Measurements from ENCODE around the gene ATXN1.

The ATXN1 gene

GRCh38 chr6:16442031-16442430 is 319.2 kb downstream of the ATXN1 start:
- Histone ChIP-seq H3K9me3 (ENCODE audit: control insufficient read depth, insufficient read depth, low read depth, low read length) (no peaks in the 10 kb centered on the region), H3K4me3 (ENCODE audit: low read depth, low read length) (no peak overlapping the region), H3K27ac (ENCODE audit: extremely low read depth, low read depth, low read length) (no peak overlapping the region), H3K36me3 (ENCODE audit: control insufficient read depth in 2 of 2, insufficient read depth in 1 of 2, low read length in 2 of 2) (no peaks in the 10 kb centered on the region), H3K4me1 (ENCODE audit: control insufficient read depth, insufficient read depth, low read length) (peaks cover 6% of the 10 kb centered on the region)
- no peak for TF ChIP-seq GLI2 (tag by site-specific recombination; IDR thresholded peaks at IDR 0.05; ENCODE audit: borderline replicate concordance, low read depth)
- no peak for TF ChIP-seq ZNF585B (tag by site-specific recombination; IDR thresholded peaks at IDR 0.05)
- no peak for TF ChIP-seq OVOL3 (tag by site-specific recombination; IDR thresholded peaks at IDR 0.05)
- TF ChIP-seq, protein P1, sequence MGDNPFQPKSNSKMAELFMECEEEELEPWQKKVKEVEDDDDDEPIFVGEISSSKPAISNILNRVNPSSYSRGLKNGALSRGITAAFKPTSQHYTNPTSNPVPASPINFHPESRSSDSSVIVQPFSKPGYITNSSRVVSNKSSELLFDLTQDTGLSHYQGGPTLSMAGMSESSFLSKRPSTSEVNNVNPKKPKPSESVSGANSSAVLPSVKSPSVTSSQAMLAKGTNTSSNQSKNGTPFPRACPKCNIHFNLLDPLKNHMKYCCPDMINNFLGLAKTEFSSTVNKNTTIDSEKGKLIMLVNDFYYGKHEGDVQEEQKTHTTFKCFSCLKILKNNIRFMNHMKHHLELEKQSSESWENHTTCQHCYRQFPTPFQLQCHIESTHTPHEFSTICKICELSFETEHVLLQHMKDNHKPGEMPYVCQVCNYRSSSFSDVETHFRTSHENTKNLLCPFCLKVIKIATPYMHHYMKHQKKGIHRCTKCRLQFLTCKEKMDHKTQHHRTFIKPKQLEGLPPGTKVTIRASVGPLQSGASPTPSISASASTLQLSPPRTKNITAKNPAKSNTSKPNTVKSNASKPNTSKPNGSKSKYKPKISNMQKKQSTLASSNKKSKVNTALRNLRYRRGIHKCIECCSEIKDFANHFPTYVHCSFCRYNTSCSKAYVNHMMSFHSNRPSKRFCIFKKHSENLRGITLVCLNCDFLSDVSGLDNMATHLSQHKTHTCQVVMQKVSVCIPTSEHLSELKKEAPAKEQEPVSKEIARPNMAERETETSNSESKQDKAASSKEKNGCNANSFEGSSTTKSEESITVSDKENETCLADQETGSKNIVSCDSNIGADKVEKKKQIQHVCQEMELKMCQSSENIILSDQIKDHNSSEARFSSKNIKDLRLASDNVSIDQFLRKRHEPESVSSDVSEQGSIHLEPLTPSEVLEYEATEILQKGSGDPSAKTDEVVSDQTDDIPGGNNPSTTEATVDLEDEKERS (tag by site-specific recombination; IDR thresholded peaks at IDR 0.05): no peak
- TF ChIP-seq HOXD13 (CRISPR knock-in tag; IDR thresholded peaks at IDR 0.05; ENCODE audit: borderline replicate concordance): no peak
- no peak for TF ChIP-seq ZNF223 (tag by site-specific recombination; IDR thresholded peaks at IDR 0.05)
- TF ChIP-seq, protein P2, sequence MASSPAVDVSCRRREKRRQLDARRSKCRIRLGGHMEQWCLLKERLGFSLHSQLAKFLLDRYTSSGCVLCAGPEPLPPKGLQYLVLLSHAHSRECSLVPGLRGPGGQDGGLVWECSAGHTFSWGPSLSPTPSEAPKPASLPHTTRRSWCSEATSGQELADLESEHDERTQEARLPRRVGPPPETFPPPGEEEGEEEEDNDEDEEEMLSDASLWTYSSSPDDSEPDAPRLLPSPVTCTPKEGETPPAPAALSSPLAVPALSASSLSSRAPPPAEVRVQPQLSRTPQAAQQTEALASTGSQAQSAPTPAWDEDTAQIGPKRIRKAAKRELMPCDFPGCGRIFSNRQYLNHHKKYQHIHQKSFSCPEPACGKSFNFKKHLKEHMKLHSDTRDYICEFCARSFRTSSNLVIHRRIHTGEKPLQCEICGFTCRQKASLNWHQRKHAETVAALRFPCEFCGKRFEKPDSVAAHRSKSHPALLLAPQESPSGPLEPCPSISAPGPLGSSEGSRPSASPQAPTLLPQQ (tag by site-specific recombination; IDR thresholded peaks at IDR 0.05): no peak
- no peak for TF ChIP-seq ZNF211 (tag by site-specific recombination; IDR thresholded peaks at IDR 0.05; ENCODE audit: low read depth)
- no peak for TF ChIP-seq ZNF239 (tag by site-specific recombination; IDR thresholded peaks at IDR 0.05)
- TF ChIP-seq GLIS1 (tag by site-specific recombination; IDR thresholded peaks at IDR 0.05): no peak
- TF ChIP-seq ZNF23 (tag by site-specific recombination; IDR thresholded peaks at IDR 0.05; ENCODE audit: borderline replicate concordance): no peak
- TF ChIP-seq ZNF248 (tag by site-specific recombination; IDR thresholded peaks at IDR 0.05): no peak
- TF ChIP-seq, protein P3, sequence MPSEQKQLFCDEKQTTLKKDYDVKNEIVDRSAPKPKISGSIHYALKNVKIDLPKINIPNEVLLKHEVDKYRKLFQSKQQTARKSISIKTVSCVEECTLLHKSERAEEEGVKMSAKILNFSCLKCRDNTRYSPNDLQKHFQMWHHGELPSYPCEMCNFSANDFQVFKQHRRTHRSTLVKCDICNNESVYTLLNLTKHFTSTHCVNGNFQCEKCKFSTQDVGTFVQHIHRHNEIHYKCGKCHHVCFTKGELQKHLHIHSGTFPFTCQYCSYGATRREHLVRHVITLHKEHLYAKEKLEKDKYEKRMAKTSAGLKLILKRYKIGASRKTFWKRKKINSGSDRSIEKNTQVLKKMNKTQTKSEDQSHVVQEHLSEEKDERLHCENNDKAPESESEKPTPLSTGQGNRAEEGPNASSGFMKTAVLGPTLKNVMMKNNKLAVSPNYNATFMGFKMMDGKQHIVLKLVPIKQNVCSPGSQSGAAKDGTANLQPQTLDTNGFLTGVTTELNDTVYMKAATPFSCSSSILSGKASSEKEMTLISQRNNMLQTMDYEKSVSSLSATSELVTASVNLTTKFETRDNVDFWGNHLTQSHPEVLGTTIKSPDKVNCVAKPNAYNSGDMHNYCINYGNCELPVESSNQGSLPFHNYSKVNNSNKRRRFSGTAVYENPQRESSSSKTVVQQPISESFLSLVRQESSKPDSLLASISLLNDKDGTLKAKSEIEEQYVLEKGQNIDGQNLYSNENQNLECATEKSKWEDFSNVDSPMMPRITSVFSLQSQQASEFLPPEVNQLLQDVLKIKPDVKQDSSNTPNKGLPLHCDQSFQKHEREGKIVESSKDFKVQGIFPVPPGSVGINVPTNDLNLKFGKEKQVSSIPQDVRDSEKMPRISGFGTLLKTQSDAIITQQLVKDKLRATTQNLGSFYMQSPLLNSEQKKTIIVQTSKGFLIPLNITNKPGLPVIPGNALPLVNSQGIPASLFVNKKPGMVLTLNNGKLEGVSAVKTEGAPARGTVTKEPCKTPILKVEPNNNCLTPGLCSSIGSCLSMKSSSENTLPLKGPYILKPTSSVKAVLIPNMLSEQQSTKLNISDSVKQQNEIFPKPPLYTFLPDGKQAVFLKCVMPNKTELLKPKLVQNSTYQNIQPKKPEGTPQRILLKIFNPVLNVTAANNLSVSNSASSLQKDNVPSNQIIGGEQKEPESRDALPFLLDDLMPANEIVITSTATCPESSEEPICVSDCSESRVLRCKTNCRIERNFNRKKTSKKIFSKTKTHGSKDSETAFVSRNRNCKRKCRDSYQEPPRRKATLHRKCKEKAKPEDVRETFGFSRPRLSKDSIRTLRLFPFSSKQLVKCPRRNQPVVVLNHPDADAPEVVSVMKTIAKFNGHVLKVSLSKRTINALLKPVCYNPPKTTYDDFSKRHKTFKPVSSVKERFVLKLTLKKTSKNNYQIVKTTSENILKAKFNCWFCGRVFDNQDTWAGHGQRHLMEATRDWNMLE (tag by site-specific recombination; conservative IDR thresholded peaks at IDR 0.05; ENCODE audit: low read depth): no peak
- no peak for TF ChIP-seq GFI1B (tag by site-specific recombination; IDR thresholded peaks at IDR 0.05)
- TF ChIP-seq, protein P4, sequence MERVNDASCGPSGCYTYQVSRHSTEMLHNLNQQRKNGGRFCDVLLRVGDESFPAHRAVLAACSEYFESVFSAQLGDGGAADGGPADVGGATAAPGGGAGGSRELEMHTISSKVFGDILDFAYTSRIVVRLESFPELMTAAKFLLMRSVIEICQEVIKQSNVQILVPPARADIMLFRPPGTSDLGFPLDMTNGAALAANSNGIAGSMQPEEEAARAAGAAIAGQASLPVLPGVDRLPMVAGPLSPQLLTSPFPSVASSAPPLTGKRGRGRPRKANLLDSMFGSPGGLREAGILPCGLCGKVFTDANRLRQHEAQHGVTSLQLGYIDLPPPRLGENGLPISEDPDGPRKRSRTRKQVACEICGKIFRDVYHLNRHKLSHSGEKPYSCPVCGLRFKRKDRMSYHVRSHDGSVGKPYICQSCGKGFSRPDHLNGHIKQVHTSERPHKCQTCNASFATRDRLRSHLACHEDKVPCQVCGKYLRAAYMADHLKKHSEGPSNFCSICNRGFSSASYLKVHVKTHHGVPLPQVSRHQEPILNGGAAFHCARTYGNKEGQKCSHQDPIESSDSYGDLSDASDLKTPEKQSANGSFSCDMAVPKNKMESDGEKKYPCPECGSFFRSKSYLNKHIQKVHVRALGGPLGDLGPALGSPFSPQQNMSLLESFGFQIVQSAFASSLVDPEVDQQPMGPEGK (tag by site-specific recombination; IDR thresholded peaks at IDR 0.05): no peak
- TF ChIP-seq, protein P5, sequence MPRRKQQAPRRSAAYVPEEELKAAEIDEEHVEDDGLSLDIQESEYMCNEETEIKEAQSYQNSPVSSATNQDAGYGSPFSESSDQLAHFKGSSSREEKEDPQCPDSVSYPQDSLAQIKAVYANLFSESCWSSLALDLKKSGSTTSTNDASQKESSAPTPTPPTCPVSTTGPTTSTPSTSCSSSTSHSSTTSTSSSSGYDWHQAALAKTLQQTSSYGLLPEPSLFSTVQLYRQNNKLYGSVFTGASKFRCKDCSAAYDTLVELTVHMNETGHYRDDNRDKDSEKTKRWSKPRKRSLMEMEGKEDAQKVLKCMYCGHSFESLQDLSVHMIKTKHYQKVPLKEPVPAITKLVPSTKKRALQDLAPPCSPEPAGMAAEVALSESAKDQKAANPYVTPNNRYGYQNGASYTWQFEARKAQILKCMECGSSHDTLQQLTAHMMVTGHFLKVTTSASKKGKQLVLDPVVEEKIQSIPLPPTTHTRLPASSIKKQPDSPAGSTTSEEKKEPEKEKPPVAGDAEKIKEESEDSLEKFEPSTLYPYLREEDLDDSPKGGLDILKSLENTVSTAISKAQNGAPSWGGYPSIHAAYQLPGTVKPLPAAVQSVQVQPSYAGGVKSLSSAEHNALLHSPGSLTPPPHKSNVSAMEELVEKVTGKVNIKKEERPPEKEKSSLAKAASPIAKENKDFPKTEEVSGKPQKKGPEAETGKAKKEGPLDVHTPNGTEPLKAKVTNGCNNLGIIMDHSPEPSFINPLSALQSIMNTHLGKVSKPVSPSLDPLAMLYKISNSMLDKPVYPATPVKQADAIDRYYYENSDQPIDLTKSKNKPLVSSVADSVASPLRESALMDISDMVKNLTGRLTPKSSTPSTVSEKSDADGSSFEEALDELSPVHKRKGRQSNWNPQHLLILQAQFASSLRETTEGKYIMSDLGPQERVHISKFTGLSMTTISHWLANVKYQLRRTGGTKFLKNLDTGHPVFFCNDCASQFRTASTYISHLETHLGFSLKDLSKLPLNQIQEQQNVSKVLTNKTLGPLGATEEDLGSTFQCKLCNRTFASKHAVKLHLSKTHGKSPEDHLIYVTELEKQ (tag by site-specific recombination; IDR thresholded peaks at IDR 0.05; ENCODE audit: borderline replicate concordance): no peak
- TF ChIP-seq ZNF488 (tag by site-specific recombination; IDR thresholded peaks at IDR 0.05): no peak
- no peak for TF ChIP-seq SETDB1 (IDR thresholded peaks at IDR 0.05; ENCODE audit: insufficient read length, low read length)
- CTCF ChIA-PET: no interaction called here
- POLR2A ChIA-PET: no interaction called here
